Transverse colon (tissue), 4 donors: ENCODE results near the gene WDR7. TPM values are rescaled to one million over a fixed set of nuclear protein-coding genes. Genes with fewer than 3 reads are reported as not detected.

ENCODE experiments used
- DNase-seq: peaks from one replicate; pipeline ENCODE4 v3.0.0-alpha.2; 2019
- H3K27ac ChIP-seq, 4 donors: fragments of 200-600 bp; sonication (generic); 2 replicates each; pipeline ENCODE4 v1.5.1; 2016 to 2018; ENCODE audit warnings: inconsistent platforms in 4 of 4
- H3K27me3 ChIP-seq: fragments of 200-600 bp; sonication (generic); 2 replicates; pipeline ENCODE4 v1.5.1; 2017; ENCODE audit warnings: inconsistent platforms
- H3K36me3 ChIP-seq, 4 donors: fragments of 200-600 bp; sonication (generic); 2 replicates each; pipeline ENCODE4 v1.5.1; 2017 to 2019; ENCODE audit warnings: inconsistent platforms in 4 of 4
- H3K4me1 ChIP-seq, 4 donors: fragments of 200-600 bp; sonication (generic); 2 replicates each; pipeline ENCODE4 v1.5.1; 2017 to 2020; ENCODE audit warnings: inconsistent platforms in 4 of 4
- H3K4me3 ChIP-seq, 4 donors: fragments of 200-600 bp; sonication (generic); 1 replicate in 1 of 4; 2 replicates in 3 of 4; pipeline versions ENCODE4 v1.5.1 to v1.6.1; 2017 to 2019; ENCODE audit warnings: inconsistent platforms in 4 of 4
- H3K9me3 ChIP-seq, 2 donors: fragments of 200-600 bp; sonication (generic); 2 replicates each; pipeline ENCODE4 v1.5.1; 2017 to 2019; ENCODE audit warnings: inconsistent platforms in 2 of 2
- EP300 ChIP-seq: sonication (generic); formaldehyde crosslinking; IDR thresholded peaks from one replicate; pipeline ENCODE4 v1.6.1; 2017; ENCODE audit warnings: antibody characterized with exemption, low read depth
- POLR2A ChIP-seq: fragments of 450-650 bp; IDR thresholded peaks from one replicate; pipeline ENCODE4 v1.6.1; 2016; ENCODE audit warnings: antibody characterized with exemption, mild to moderate bottlenecking, moderate library complexity
- POLR2AphosphoS5 ChIP-seq, 3 donors: sonication (generic); formaldehyde crosslinking; IDR thresholded peaks; one replicate each; pipeline ENCODE4 v1.6.1; 2016; ENCODE audit warnings: antibody characterized with exemption in 3 of 3
- WGBS, 2 donors: methylation state at CpG; one replicate each; pipeline ENCODE4 v1.1.5; 2018; ENCODE audit warnings: low coverage in 1 of 2; 5-methylcytosine and 5-hydroxymethylcytosine counted together
- in situ Hi-C, 4 donors: fragments of 200-750 bp; cut with MboI; loops; one replicate each; pipeline versions ENCODE4 v1.15.0 to v1.15.1; 2017; ENCODE audit warnings: low sequenced_read_pairs in 3 of 4, low pct_ligation_motif_present in 1 of 4, low pct_unique_long_range_greater_than_20kb in 1 of 4
- intact Hi-C: fragments of 100-400 bp; cut with DNase I; formaldehyde crosslinking; loops from one replicate; pipeline ENCODE4 v1.15.1; 2023; ENCODE audit warnings: low total_unique reads
- total RNA-seq, 4 donors: library from RNA; depleted of rRNA; stranded (reverse); fragments of >200 nt; gene quantifications; one replicate each; pipeline ENCODE4 v1.1.0, GENCODE V29; 2016
- TF ChIP-seq, protein P1 (sequence below), 5 experiments: fragments of 200-600 bp in 3 of 5; fragments of 450-650 bp in 2 of 5; sonication (generic) in 3 of 5; IDR thresholded peaks; 1 replicate in 2 of 5; 2 replicates in 3 of 5; pipeline ENCODE4 v1.5.1; 2016 to 2017; ENCODE audit warnings: antibody characterized with exemption in 5 of 5, inconsistent platforms in 3 of 5, mild to moderate bottlenecking in 2 of 5, moderate library complexity in 1 of 5

The WDR7 gene
- total RNA-seq, 4 donors from 2014 or later, result 14.9 to 37.5 (median 27.9) TPM

DNA sequence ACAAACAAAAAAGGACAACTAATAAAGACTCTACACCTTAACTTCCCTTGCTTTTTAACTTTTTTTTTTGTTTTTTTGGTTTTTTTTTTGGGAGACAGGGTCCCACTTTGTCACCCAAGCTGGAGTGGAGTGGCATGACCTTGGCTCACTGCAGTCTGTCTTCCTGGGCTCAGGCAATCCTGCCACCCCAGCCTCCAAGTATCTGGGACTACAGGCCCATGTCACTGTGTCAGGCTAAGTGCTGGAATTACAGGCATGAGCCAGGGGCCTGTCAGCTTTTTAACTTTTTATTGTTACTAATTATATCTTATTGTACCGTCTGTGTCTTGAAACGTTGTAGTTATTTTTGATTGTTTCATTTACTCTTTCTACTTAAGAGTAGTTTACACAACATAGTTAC is 25.5 kb downstream of the WDR7 start:
- H3K4me3 ChIP-seq, result no peak overlapping the region
- no peaks in the 10 kb centered on the region for H3K36me3 ChIP-seq
- in situ Hi-C loops (no loop called here), intact Hi-C loops (loop anchor here (5.0 kb wide), 1 partner anchor 1919 kb away; no protein-coding TSS in a partner anchor)
- no peak overlapping the region for H3K27ac ChIP-seq
- no peaks in the 10 kb centered on the region for H3K27me3 ChIP-seq
- no peaks in the 10 kb centered on the region for H3K9me3 ChIP-seq
- peaks cover 0 to 11% (median 6%) of the 10 kb centered on the region in 4 donors for H3K4me1 ChIP-seq
- no peak for TF ChIP-seq POLR2AphosphoS5 (IDR thresholded peaks at IDR 0.05)
- no peak for TF ChIP-seq EP300
- TF ChIP-seq, protein P1, sequence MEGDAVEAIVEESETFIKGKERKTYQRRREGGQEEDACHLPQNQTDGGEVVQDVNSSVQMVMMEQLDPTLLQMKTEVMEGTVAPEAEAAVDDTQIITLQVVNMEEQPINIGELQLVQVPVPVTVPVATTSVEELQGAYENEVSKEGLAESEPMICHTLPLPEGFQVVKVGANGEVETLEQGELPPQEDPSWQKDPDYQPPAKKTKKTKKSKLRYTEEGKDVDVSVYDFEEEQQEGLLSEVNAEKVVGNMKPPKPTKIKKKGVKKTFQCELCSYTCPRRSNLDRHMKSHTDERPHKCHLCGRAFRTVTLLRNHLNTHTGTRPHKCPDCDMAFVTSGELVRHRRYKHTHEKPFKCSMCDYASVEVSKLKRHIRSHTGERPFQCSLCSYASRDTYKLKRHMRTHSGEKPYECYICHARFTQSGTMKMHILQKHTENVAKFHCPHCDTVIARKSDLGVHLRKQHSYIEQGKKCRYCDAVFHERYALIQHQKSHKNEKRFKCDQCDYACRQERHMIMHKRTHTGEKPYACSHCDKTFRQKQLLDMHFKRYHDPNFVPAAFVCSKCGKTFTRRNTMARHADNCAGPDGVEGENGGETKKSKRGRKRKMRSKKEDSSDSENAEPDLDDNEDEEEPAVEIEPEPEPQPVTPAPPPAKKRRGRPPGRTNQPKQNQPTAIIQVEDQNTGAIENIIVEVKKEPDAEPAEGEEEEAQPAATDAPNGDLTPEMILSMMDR (IDR thresholded peaks at IDR 0.05), result no peak
- TF ChIP-seq POLR2A, result no peak
- 62 to 67% methylated on average over 2 of the region's 2 CpGs for WGBS, 2 donors
- DNase-seq, result no peak

DNA sequence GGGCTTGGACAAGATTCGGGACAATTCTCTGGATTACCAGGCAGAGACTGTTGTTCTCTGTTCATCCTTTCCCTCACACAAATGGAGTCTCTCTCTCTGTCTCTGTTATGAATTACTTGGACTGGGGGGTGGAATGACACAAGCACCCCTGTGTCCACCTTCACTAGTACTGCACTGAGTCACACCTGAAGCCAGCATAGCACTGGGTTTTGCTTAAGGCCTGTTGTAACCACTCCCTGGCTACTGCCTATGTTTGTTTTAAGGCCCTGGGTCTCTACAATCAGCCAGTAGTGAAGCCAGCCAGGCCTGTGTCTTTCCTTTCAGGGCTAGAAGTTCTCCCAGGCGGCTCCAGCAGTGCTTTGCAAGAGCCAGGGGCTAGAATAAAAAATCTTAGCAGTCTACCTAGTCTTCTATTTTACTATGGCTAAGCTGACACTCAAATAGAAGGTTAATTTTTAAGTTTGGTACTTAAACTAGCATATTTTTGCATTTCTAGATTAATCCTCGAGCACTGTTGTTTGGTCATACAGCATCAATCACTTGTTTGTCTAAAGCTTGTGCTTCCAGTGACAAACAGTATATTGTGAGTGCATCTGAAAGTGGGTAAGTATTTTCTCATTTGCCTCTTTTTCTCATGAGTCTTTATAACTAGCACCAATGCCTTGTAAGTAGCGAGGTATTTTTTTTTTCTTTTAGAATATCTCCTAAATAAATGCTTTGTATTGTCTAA is 27.8 kb downstream of the WDR7 start:
- WGBS, 2 donors, result 65 to 66% methylated on average over 2 to 4 of the region's 4 CpGs

DNA sequence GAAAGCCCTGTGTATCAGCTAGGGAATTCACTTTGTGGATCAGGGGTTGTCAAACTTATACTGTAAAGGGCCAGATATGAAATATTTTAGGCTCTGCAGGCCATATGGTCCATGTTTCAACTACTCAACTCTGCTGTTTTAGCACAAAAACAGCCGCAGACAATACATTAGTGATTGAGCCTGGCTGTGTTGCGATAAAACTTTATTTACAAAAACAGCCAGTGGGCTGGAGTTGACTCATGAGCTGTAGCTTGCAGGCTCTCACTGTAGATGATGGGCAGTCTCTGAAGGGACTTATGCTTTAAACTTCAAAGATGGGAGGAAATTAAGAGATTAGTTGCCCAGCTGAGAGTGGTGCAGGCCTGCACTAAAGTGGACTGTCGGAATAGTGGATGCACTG is 33.1 kb downstream of the WDR7 start:
- no peak overlapping the region for H3K27ac ChIP-seq
- intact Hi-C loops (no loop called here), in situ Hi-C loops (no loop called here)
- no peak overlapping the region for H3K4me3 ChIP-seq
- no peaks in the 10 kb centered on the region for H3K27me3 ChIP-seq
- WGBS, 2 donors, result 93 to 100% methylated on average over 1 to 3 of the region's 3 CpGs
- TF ChIP-seq, protein P1 (IDR thresholded peaks at IDR 0.05), result no peak
- H3K4me1 ChIP-seq, result peaks cover 0 to 6% (median under 1%) of the 10 kb centered on the region in 4 donors
- H3K9me3 ChIP-seq, result no peaks in the 10 kb centered on the region
- DNase-seq, result no peak
- peaks cover 0 to 9% (median 3%) of the 10 kb centered on the region in 4 donors for H3K36me3 ChIP-seq

More for the DNA sequence above, 27.8 kb downstream of the WDR7 start:
- intact Hi-C loops, result loop anchor here (5.0 kb wide), 1 partner anchor 1922 kb away; no protein-coding TSS in a partner anchor
- peak; percentile 14 for DNase-seq
- Histone ChIP-seq H3K27ac (peak overlapping the region in 1 of 4 donors; percentile 2), H3K36me3 (no peaks in the 10 kb centered on the region), H3K27me3 (no peaks in the 10 kb centered on the region), H3K9me3 (no peaks in the 10 kb centered on the region), H3K4me1 (peaks cover 0 to 11% (median 5%) of the 10 kb centered on the region in 4 donors), H3K4me3 (no peak overlapping the region)
- no peak for TF ChIP-seq POLR2A
- TF ChIP-seq EP300, result no peak
- TF ChIP-seq, protein P1 (IDR thresholded peaks at IDR 0.05), result no peak
- no peak for TF ChIP-seq POLR2AphosphoS5 (IDR thresholded peaks at IDR 0.05)
- in situ Hi-C loops, result no loop called here

DNA sequence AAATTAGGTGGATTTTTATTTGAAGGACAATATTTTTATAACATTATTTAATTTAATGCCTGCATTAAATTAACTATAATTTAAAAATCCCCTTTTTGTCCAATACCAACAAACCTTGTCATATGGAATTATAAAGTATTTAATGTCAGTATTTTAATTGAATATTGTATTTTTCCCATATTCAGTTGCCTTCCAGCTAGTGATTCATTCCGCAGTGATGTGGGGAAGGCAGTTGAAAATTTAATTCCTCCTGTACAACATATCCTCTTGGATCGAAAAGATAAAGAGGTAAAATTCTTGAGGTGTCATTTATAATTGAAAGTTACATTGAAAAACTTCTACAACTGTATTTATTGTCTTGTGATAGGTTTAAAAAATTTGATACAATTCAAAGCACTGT is 40.4 kb downstream of the WDR7 start:
- 94 to 96% methylated on average over 2 of the region's 2 CpGs for WGBS, 2 donors
- H3K4me3 ChIP-seq, result no peak overlapping the region
- peaks cover 0 to 15% (median 3%) of the 10 kb centered on the region in 4 donors for H3K36me3 ChIP-seq
- intact Hi-C loops (no loop called here), in situ Hi-C loops (no loop called here)
- no peaks in the 10 kb centered on the region for H3K9me3 ChIP-seq
- DNase-seq, result no peak
- H3K27me3 ChIP-seq, result no peaks in the 10 kb centered on the region
- no peaks in the 10 kb centered on the region for H3K4me1 ChIP-seq
- TF ChIP-seq POLR2A (no peak), POLR2AphosphoS5 (IDR thresholded peaks at IDR 0.05) (no peak), EP300 (no peak)
- TF ChIP-seq, protein P1 (IDR thresholded peaks at IDR 0.05), result no peak
- no peak overlapping the region for H3K27ac ChIP-seq
